Liver (tissue), 3 donors: ENCODE results near the gene DIPK1A.

Experiments used
- ATF3 ChIP-seq: IDR thresholded peaks from 2 replicates; pipeline ENCODE4 v1.6.1; 2016; ENCODE audit warnings: antibody characterized with exemption
- CTCF ChIP-seq: fragments of 150-350 bp; IDR thresholded peaks from 2 replicates; pipeline ENCODE4 v1.5.1; 2017; ENCODE audit warnings: improper control_type of control experiment, low read depth, low read length; ENCODE audit not compliant: missing input control
- FOXA1 ChIP-seq: IDR thresholded peaks from 2 replicates; pipeline ENCODE4 v1.6.1; 2016; ENCODE audit warnings: antibody characterized with exemption
- GABPA ChIP-seq, 2 donors: IDR thresholded peaks in 1 of 2; conservative IDR thresholded peaks in 1 of 2; 2 replicates each; pipeline ENCODE4 v1.6.1; 2016; ENCODE audit warnings: antibody characterized with exemption in 2 of 2, mild to moderate bottlenecking in 1 of 2, moderate library complexity in 1 of 2
- RAD21 ChIP-seq, 2 donors: IDR thresholded peaks; 2 replicates each; pipeline ENCODE4 v1.6.1; 2016; ENCODE audit warnings: antibody characterized with exemption in 2 of 2, mild to moderate bottlenecking in 2 of 2
- REST ChIP-seq: IDR thresholded peaks from 2 replicates; pipeline ENCODE4 v1.6.1; 2016; ENCODE audit warnings: antibody characterized with exemption, mild to moderate bottlenecking
- SP1 ChIP-seq: IDR thresholded peaks from 2 replicates; pipeline ENCODE4 v1.6.1; 2018; ENCODE audit warnings: antibody characterized with exemption, mild to moderate bottlenecking
- YY1 ChIP-seq: IDR thresholded peaks from 2 replicates; pipeline ENCODE4 v1.6.1; 2016; ENCODE audit warnings: antibody characterized with exemption, mild to moderate bottlenecking
- ZBTB33 ChIP-seq: IDR thresholded peaks from 2 replicates; pipeline ENCODE4 v1.6.1; 2016; ENCODE audit warnings: antibody characterized with exemption
- donor health status: healthy.
- donor health status: healthy.

- TF ChIP-seq CTCF, result no peak
- no peak for TF ChIP-seq SP1
- no peak for TF ChIP-seq YY1
- no peak for TF ChIP-seq ZBTB33
- TF ChIP-seq ATF3, result no peak
- TF ChIP-seq RAD21 (IDR thresholded peaks at IDR 0.05), result no peak
- TF ChIP-seq GABPA (IDR thresholded peaks at IDR 0.05 in 1 of 2, conservative IDR thresholded peaks at IDR 0.05 in 1 of 2), result no peak
- no peak for TF ChIP-seq REST
- TF ChIP-seq FOXA1, result no peak
Measured at GRCh38 chr1:92926873-92927272, 34.4 kb downstream of the DIPK1A start.
